ENCODE data around the gene OSBPL7. TPM values are rescaled to one million over a fixed set of nuclear protein-coding genes. Genes with fewer than 3 reads are reported as not detected.

Gene OSBPL7
- total and polyA plus RNA-seq, 2 of the 13 experiments (the other 11 are each of a cell fraction or from before 2014, with no cell fraction given): 4.7 to 6.6 TPM

- TF ChIP-seq ZNF773 (CRISPR knock-in tag; IDR thresholded peaks at IDR 0.05; ENCODE audit: borderline replicate concordance) (no peak), FOXP1 (IDR thresholded peaks at IDR 0.05) (no peak), FOXP1 (CRISPR knock-in tag; IDR thresholded peaks at IDR 0.05) (no peak), JARID2 (CRISPR knock-in tag; IDR thresholded peaks at IDR 0.05; ENCODE audit: insufficient replicate concordance) (no peak), GATAD1 (CRISPR knock-in tag; IDR thresholded peaks at IDR 0.05) (peak; percentile 95), KDM3A (CRISPR knock-in tag; IDR thresholded peaks at IDR 0.05; ENCODE audit: low read depth) (peak; percentile 46; the same call in 1 of the 2 replicates), STAG1 (CRISPR knock-in tag; IDR thresholded peaks at IDR 0.05) (no peak), ZKSCAN8 (CRISPR knock-in tag; IDR thresholded peaks at IDR 0.05; ENCODE audit: borderline replicate concordance) (peak; percentile 39; the same call in 1 of the 2 replicates), AGO1 (IDR thresholded peaks at IDR 0.05; ENCODE audit: low read depth, low read length, poor library complexity, severe bottlenecking) (no peak), ZNF776 (CRISPR knock-in tag; IDR thresholded peaks at IDR 0.05) (peak; percentile 64; the same call in 1 of the 2 replicates)
- TF ChIP-seq, protein P1, sequence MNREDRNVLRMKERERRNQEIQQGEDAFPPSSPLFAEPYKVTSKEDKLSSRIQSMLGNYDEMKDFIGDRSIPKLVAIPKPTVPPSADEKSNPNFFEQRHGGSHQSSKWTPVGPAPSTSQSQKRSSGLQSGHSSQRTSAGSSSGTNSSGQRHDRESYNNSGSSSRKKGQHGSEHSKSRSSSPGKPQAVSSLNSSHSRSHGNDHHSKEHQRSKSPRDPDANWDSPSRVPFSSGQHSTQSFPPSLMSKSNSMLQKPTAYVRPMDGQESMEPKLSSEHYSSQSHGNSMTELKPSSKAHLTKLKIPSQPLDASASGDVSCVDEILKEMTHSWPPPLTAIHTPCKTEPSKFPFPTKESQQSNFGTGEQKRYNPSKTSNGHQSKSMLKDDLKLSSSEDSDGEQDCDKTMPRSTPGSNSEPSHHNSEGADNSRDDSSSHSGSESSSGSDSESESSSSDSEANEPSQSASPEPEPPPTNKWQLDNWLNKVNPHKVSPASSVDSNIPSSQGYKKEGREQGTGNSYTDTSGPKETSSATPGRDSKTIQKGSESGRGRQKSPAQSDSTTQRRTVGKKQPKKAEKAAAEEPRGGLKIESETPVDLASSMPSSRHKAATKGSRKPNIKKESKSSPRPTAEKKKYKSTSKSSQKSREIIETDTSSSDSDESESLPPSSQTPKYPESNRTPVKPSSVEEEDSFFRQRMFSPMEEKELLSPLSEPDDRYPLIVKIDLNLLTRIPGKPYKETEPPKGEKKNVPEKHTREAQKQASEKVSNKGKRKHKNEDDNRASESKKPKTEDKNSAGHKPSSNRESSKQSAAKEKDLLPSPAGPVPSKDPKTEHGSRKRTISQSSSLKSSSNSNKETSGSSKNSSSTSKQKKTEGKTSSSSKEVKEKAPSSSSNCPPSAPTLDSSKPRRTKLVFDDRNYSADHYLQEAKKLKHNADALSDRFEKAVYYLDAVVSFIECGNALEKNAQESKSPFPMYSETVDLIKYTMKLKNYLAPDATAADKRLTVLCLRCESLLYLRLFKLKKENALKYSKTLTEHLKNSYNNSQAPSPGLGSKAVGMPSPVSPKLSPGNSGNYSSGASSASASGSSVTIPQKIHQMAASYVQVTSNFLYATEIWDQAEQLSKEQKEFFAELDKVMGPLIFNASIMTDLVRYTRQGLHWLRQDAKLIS (CRISPR knock-in tag; IDR thresholded peaks at IDR 0.05): no peak
- TF ChIP-seq, protein P2, sequence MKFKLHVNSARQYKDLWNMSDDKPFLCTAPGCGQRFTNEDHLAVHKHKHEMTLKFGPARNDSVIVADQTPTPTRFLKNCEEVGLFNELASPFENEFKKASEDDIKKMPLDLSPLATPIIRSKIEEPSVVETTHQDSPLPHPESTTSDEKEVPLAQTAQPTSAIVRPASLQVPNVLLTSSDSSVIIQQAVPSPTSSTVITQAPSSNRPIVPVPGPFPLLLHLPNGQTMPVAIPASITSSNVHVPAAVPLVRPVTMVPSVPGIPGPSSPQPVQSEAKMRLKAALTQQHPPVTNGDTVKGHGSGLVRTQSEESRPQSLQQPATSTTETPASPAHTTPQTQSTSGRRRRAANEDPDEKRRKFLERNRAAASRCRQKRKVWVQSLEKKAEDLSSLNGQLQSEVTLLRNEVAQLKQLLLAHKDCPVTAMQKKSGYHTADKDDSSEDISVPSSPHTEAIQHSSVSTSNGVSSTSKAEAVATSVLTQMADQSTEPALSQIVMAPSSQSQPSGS (CRISPR knock-in tag; IDR thresholded peaks at IDR 0.05): peak; percentile 57
- TF ChIP-seq, protein P3, sequence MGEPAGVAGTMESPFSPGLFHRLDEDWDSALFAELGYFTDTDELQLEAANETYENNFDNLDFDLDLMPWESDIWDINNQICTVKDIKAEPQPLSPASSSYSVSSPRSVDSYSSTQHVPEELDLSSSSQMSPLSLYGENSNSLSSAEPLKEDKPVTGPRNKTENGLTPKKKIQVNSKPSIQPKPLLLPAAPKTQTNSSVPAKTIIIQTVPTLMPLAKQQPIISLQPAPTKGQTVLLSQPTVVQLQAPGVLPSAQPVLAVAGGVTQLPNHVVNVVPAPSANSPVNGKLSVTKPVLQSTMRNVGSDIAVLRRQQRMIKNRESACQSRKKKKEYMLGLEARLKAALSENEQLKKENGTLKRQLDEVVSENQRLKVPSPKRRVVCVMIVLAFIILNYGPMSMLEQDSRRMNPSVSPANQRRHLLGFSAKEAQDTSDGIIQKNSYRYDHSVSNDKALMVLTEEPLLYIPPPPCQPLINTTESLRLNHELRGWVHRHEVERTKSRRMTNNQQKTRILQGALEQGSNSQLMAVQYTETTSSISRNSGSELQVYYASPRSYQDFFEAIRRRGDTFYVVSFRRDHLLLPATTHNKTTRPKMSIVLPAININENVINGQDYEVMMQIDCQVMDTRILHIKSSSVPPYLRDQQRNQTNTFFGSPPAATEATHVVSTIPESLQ (CRISPR knock-in tag; conservative IDR thresholded peaks at IDR 0.05): no peak
- TF ChIP-seq, protein P4, sequence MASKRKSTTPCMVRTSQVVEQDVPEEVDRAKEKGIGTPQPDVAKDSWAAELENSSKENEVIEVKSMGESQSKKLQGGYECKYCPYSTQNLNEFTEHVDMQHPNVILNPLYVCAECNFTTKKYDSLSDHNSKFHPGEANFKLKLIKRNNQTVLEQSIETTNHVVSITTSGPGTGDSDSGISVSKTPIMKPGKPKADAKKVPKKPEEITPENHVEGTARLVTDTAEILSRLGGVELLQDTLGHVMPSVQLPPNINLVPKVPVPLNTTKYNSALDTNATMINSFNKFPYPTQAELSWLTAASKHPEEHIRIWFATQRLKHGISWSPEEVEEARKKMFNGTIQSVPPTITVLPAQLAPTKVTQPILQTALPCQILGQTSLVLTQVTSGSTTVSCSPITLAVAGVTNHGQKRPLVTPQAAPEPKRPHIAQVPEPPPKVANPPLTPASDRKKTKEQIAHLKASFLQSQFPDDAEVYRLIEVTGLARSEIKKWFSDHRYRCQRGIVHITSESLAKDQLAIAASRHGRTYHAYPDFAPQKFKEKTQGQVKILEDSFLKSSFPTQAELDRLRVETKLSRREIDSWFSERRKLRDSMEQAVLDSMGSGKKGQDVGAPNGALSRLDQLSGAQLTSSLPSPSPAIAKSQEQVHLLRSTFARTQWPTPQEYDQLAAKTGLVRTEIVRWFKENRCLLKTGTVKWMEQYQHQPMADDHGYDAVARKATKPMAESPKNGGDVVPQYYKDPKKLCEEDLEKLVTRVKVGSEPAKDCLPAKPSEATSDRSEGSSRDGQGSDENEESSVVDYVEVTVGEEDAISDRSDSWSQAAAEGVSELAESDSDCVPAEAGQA (IDR thresholded peaks at IDR 0.05; ENCODE audit: low read depth): no peak
- TF ChIP-seq, protein P4 (CRISPR knock-in tag; IDR thresholded peaks at IDR 0.05; ENCODE audit: borderline replicate concordance): no peak
These were observed at the start of gene OSBPL7 (continued) for GRCh38 chr17:47821424-47822391.

Data from HepG2 (cell line).